DMS 273 (cell line): ENCODE measurements around the gene KCNK16.
"Not testable (repeated sequence)": the region's sequence is repeated elsewhere in the genome, so short reads cannot be mapped to it uniquely, and the experiment has no call there.

Source experiments
- DNase-seq: peaks from one replicate; lab custom pipeline; 2025; ENCODE audit not compliant: unreplicated experiment; lab: John Stamatoyannopoulos, UW

KCNK16 gene

DNA sequence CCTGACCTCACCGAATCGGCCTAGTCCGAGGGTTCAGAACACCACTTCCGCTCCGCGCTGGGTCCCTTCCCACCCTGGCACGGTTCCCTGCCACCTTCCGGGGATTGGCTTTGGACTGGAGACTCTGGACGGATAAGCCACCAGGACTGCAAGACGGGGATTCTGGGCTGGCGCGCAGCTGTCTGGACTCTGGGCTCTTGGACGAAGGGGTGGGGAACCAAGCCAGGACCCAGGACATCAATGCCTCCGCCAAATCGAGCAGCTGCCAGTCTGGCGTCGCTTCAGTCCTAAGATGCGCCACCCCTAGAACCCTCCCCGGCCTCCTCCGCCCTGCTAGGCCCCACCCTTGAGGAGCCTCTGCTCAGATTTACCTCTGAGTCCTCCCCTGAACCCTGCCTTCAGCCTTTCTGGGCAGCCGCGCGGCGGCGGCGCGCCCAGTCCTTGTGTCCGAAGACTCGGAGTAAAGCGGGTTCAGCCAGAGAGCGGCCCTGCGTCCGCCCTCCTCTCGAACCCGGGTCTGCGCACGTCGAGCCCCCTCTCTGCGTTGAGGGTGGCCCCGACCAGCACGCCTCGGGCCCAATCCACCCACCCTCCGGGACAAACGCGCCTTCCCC lies 9.5 kb downstream of the KCNK16 start:
- DNase-seq = peak; percentile 56

GRCh38 chr6:39310542-39310941 lies 12.0 kb downstream of the KCNK16 start:
- DNase-seq = no peak

DNA sequence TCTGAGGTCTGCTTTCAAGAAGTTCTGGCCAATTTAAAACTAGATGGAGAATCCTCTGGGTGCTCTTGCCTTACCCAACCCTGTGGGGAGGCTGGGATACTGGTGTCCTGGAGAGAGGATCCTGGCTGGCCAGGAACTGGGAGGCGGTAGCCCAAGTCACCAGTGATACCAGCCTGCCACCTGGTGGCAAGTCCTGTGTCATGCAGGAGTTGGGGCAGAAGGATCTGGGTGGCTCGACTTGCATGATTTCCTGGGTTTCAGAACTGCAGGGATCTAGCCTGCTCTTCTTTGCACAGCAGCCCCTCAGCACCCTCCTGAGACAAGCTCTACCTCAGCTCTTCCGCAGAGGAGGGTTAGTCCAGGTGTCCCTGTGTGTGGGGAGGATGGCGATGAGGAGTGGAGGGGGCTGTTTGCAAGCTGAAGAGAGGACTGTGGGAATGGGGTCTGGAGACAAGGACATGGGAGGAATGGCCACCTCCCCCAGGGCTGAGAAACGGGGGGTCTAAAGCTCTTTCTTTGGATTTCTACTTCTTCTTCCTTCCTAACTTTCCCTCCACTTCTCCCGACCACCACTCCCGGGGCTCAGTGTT lies 12.5 kb downstream of the KCNK16 start:
- peak; percentile 88 for DNase-seq

DNA sequence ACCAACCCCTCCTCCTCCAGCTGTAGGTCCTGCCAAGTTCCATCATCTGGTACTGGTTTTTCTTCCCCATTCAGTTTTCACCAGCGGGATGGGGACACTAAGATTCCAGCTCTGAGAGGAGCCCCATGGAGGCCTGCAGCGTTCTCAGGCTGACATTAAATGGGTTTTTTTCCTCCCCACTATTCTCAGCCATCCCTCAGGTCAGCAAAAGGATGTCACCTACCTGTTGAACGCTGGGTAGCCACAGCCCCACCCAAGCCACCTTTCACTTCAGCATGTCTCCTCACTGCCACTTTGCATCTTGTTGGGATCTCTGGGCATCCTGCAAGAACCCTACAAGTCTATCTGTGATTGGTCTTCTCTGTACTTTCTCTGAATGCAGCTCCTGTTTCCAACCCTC lies 15.0 kb downstream of the KCNK16 start:
- DNase-seq = no peak

DNA sequence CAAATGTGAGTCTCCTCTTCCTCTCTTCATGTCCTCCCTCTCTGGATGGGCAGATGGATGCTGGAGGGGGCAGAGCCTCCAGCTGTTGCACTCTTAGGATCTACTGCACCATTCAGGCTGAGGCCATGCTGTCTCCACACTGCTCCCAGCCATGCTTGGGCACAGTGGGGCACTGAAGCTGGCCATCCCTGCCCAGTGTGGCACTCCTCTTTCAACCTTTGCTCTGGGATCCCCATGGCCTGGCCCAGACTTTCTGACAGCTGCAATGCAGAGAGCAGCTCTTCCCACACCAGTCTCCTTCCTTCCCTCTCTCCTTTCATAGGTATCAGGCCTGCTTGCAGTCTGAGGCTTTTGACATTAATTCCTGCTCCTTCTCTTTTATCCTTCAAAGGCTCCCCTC lies 17.6 kb downstream of the KCNK16 start:
- DNase-seq = peak; percentile 18

DNA sequence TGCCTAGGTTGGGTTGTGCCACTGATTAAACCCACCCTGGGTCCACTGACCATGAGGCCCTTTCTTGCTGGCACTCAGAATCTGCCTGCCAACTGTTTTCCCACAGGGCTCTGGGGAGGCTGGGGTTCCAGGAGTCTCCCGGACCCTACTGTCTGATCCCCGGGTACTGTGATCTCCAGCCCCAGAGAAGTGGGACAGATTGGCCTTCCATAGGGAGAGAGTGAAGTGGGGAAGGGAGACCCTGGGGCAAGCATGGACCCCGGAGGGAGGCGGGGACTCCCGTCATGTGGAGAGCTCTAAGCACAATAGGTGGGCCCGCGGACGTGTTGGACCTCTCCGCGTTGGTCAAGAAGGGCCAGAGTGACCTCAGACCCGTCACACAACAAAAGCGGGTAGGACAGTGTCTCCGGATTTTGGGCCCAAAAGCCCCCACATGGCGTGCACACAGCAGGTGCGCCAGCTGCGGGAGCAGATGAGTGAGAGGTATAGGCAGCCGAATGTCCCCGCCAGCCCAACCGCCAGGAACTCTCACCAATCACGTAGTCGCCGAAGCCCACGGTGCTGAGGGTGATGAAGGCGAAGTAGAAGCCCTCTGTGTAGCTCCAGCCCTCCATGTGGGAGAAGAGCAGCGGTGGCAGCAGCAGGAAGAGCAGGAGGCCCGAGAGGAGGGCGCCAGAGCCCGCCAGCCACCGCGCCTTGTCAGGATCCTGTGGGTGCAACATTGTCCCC lies 18.9 kb downstream of the KCNK16 start:
- DNase-seq = no peak

DNA sequence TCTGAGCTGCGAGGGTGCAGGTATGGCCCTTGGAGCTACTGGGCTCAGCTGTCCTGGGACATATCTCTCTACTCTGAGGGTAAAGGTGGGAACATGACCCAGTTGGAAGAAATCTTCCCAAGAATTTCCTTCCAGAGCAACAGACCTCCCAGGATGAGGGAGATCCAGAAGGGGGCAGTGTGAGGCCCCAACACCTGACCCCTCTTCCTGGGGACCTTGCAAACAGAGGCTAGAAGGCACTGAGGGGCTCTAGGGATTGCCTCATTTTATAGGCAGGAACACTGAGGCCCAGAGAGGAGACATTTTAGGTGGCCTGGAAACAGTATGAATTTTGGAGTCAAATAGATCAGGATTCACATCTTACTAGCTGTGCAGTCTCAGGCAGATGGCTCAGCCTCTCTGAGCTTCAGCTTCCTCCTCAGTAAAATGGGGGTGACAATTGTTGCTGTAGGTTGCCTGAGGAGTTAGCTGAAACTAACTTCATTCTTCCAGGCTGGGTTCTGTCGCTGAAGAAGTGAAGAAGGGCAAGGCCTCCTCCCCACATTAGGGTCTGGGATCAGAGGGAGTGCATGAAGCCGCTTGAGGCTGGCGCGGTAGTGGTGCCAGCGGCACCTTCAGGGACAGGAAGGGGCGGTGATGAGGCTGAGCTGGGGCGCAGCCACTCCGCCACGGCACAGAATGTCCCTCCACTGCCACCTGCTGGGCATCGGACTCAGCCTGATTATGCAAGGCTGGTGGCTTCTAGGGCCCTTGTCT lies 19.7 kb downstream of the KCNK16 start:
- DNase-seq = peak; percentile 92

GRCh38 chr6:39302011-39302410 lies 20.5 kb downstream of the KCNK16 start:
- no peak for DNase-seq

- peak; percentile 36 for DNase-seq
Observed at GRCh38 chr6:39301606-39302005, 20.9 kb downstream of the KCNK16 start.

- DNase-seq = no peak
Observed at GRCh38 chr6:39300739-39301138, 21.8 kb downstream of the KCNK16 start.

DNA sequence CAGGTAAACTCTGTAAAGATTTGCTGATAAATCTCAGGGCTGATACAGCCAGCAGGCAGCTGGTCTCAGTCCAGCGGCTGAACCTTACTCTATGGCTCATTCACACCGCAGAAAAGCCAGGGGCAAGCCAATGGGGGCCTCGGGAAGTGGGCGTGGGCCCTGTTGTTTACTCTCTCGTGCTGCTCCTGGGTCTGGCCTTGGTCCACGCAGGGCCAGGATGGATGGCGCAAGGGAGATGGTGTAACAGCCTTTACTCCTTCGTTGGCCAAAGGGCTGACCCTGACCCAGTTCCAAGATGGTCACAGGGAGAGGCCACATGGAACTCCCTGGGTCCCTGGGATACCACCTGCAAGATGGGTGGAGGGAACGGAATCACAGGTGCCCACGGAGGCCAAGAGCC lies 24.4 kb downstream of the KCNK16 start:
- no peak for DNase-seq

GRCh38 chr6:39296745-39297640 lies 25.5 kb downstream of the KCNK16 start:
- no peak for DNase-seq

- no peak for DNase-seq
Observed at GRCh38 chr6:39295611-39296011, 26.9 kb downstream of the KCNK16 start.

DNA sequence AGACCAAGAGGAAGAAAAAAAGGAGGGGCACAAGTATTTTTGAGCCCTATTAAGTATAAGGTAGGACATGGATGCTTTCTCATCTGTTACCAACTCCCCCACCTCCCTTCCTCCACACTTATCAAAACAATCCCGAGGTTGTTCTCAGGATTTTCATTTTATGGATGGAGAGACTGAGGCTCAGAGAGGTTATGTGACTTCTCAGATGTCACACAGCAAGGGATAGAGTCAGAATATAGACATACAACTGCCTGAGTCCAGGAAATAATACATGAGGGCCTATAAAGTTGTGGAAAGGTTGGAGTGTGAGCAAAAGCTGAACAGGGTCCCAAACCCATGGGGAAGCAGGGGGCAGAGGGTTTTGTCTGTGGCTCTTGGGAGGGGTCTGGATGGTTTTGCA lies 27.6 kb downstream of the KCNK16 start:
- no peak for DNase-seq

GRCh38 chr6:39294133-39294532 lies 28.4 kb downstream of the KCNK16 start:
- DNase-seq = no peak

GRCh38 chr6:39292637-39293036 lies 29.9 kb downstream of the KCNK16 start:
- DNase-seq = no peak

DNA sequence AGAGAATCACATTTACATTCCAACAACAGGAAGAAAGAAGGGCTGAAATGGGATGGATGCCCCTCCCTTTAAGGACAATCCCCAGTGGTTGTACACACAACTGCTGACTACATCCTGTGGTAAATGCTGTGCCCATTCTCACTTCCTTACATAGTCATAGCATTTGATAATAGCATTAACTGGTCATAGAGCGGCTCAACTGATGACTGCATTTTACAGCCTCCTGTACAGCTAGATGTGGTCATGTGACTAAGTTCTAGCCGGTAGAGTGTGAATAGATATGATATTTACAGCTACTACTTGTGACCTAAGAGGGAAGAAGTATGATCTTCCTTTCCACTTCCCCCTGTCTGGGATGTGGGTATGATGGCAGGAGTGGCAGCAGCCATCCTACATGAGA lies 33.0 kb downstream of the KCNK16 start:
- DNase-seq = no peak

- DNase-seq = no peak
Observed at GRCh38 chr6:39287601-39288000, 34.9 kb downstream of the KCNK16 start.

- DNase-seq = not testable (repeated sequence)
Observed at GRCh38 chr6:39286596-39286995, 35.9 kb downstream of the KCNK16 start.

DNA sequence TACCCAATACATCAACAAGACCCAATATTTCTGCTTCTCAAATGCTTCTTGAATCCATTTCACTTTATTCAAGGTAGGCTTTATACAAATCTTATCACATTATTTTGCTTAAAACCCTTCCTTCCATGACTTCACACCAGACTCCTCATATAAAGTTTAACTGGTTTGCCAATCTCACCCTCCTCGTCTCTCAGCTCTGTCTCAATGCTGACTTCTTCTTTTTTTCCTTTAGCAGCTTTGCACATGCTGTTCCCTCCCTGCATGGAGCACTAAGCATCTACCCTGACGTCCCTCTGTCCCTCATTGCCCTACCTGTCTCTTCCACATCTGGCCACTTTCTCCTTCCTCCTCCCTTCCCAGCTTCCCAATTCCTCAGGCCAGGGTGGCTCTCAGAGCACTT lies 39.7 kb downstream of the KCNK16 start:
- no peak for DNase-seq
